ENCODE results near the gene EHBP1.
A peak's percentile ranks its signal among the peaks of the same experiment; 100 is the strongest.

The EHBP1 gene

GRCh38 chr2:63035169-63035568 is 329.7 kb downstream of the EHBP1 start:
- DNase-seq = no peak

- no peak for DNase-seq
Observed at GRCh38 chr2:63035660-63036059, 330.1 kb downstream of the EHBP1 start.

- DNase-seq = no peak
Observed at GRCh38 chr2:63038034-63038433, 332.5 kb downstream of the EHBP1 start.

- DNase-seq = no peak
Observed at GRCh38 chr2:63040586-63040985, 335.1 kb downstream of the EHBP1 start.

GRCh38 chr2:63041592-63041991 is 336.1 kb downstream of the EHBP1 start:
- no peak for DNase-seq

- DNase-seq = no peak
Observed at GRCh38 chr2:63044362-63045327, 339.1 kb downstream of the EHBP1 start.

GRCh38 chr2:63046552-63046951 is 341.0 kb downstream of the EHBP1 start:
- no peak for DNase-seq

- no peak for DNase-seq
Observed at GRCh38 chr2:63046961-63047320, 341.4 kb downstream of the EHBP1 start.

GRCh38 chr2:63047321-63048279 is 342.1 kb downstream of the EHBP1 start:
- DNase-seq = peak; percentile 40

GRCh38 chr2:63048367-63049171 is 343.1 kb downstream of the EHBP1 start:
- DNase-seq = peak; percentile 46

GRCh38 chr2:63049211-63049969 is 343.9 kb downstream of the EHBP1 start:
- peak; percentile 37 for DNase-seq

- peak; percentile 33 for DNase-seq
Observed at GRCh38 chr2:63049970-63050333, 344.4 kb downstream of the EHBP1 start.

- peak; percentile 71 for DNase-seq
Observed at GRCh38 chr2:63050334-63051041, 345.0 kb downstream of the EHBP1 start, which contains the start of gene OTX1. Gene OTX1 (plus strand): TSS chr2:63050830. CDS start chr2:63052991, 2,161 bp downstream.

GRCh38 chr2:63051042-63051794 is 345.7 kb downstream of the EHBP1 start:
- DNase-seq = peak; percentile 33

GRCh38 chr2:63051795-63052333 is 346.4 kb downstream of the EHBP1 start:
- DNase-seq = no peak

- DNase-seq = peak; percentile 28
Observed at GRCh38 chr2:63052411-63053080, 347.0 kb downstream of the EHBP1 start.

GRCh38 chr2:63053081-63053888 is 347.8 kb downstream of the EHBP1 start:
- DNase-seq = peak; percentile 15

- DNase-seq = peak; percentile 65
Observed at GRCh38 chr2:63053889-63054602, 348.5 kb downstream of the EHBP1 start.

Measured in hematopoietic multipotent progenitor cell treated with erythropoietin and hydrocortisone succinate and interleukin-3 and kit ligand, for 6 days (in vitro differentiated cells).